AG04450 (cell line): Measurements from ENCODE around the gene CEP89. TPM values are rescaled to one million over a fixed set of nuclear protein-coding genes. Genes with fewer than 3 reads are reported as not detected.

ENCODE experiments used
- CTCF ChIA-PET: fragments of 300-600, 350-600 bp; formaldehyde crosslinking; extraction: SDS; loops from one replicate; lab custom pipeline; 2022; ENCODE audit warnings: antibody characterized with exemption, inconsistent platforms; lab: Charles Lee
- POLR2A ChIA-PET: fragments of 350-600 bp; formaldehyde crosslinking; extraction: SDS; loops from one replicate; lab custom pipeline; 2021; ENCODE audit warnings: antibody characterized with exemption, inconsistent platforms; lab: Yijun Ruan, JAX
- DNase-seq: peaks from one replicate; pipeline ENCODE4 v3.0.0-alpha.2; 2011; ENCODE audit warnings: low read depth, low spot score
- H3K27ac ChIP-seq: one replicate; pipeline ENCODE4 v1.5.1; 2012; ENCODE audit warnings: low read depth, low read length, control low read depth
- H3K27me3 ChIP-seq: one replicate; pipeline ENCODE4 v1.6.0; 2012; ENCODE audit warnings: low read length; ENCODE audit not compliant: control insufficient read depth, insufficient read depth
- H3K4me3 ChIP-seq: 2 replicates; pipeline ENCODE4 v1.5.1; 2011; ENCODE audit warnings: mild to moderate bottlenecking, low read depth, low read length, control low read depth
- H3K9me3 ChIP-seq: 2 replicates; pipeline ENCODE4 v1.5.1; 2012; ENCODE audit warnings: low read length; ENCODE audit not compliant: control insufficient read depth, insufficient read depth
- CTCF ChIP-seq: IDR thresholded peaks from 2 replicates; pipeline ENCODE4 v1.5.1; 2011; ENCODE audit warnings: low read depth, low read length, control low read depth, inconsistent platforms
- polyA plus RNA-seq: library from polyadenylated mRNA; depleted of rRNA; stranded (reverse); fragments of >200 nt; gene quantifications from 2 replicates; pipeline ENCODE4 v1.2.3, GENCODE V29; 2011

The CEP89 gene
- polyA plus RNA-seq, 1 experiment = 12.3 TPM

GRCh38 chr19:32876236-32876918 lies 95.4 kb downstream of the CEP89 start:
- H3K27ac ChIP-seq = no peak overlapping the region
- H3K9me3 ChIP-seq = no peaks in the 10 kb centered on the region
- no peaks in the 10 kb centered on the region for H3K27me3 ChIP-seq
- no peak for DNase-seq
- CTCF ChIA-PET = no interaction called here
- TF ChIP-seq CTCF = no peak
- no peak overlapping the region for H3K4me3 ChIP-seq
- POLR2A ChIA-PET = no interaction called here

- ChIA-PET POLR2A (no interaction called here), CTCF (no interaction called here)
- Histone ChIP-seq H3K9me3 (no peaks in the 10 kb centered on the region), H3K27ac (no peak overlapping the region), H3K4me3 (no peak overlapping the region), H3K27me3 (no peaks in the 10 kb centered on the region)
- no peak for DNase-seq
- TF ChIP-seq CTCF = no peak
Measured at GRCh38 chr19:32875428-32875827, 96.3 kb downstream of the CEP89 start.

GRCh38 chr19:32874605-32875004 lies 97.2 kb downstream of the CEP89 start:
- CTCF ChIA-PET = no interaction called here
- DNase-seq = no peak

GRCh38 chr19:32873247-32873959 lies 98.4 kb downstream of the CEP89 start:
- DNase-seq = no peak
- Histone ChIP-seq H3K9me3 (no peaks in the 10 kb centered on the region), H3K27me3 (no peaks in the 10 kb centered on the region), H3K27ac (no peak overlapping the region), H3K4me3 (no peak overlapping the region)
- TF ChIP-seq CTCF = no peak
- ChIA-PET CTCF (no interaction called here), POLR2A (no interaction called here)

More at GRCh38 chr19:32874605-32875004, 97.2 kb downstream of the CEP89 start:
- no peaks in the 10 kb centered on the region for H3K9me3 ChIP-seq
- no peak for TF ChIP-seq CTCF
- H3K4me3 ChIP-seq = no peak overlapping the region
- no peak overlapping the region for H3K27ac ChIP-seq
- POLR2A ChIA-PET = no interaction called here
- H3K27me3 ChIP-seq = no peaks in the 10 kb centered on the region

GRCh38 chr19:32872391-32872790 lies 99.4 kb downstream of the CEP89 start:
- no peaks in the 10 kb centered on the region for H3K9me3 ChIP-seq
- no peaks in the 10 kb centered on the region for H3K27me3 ChIP-seq
- H3K27ac ChIP-seq = no peak overlapping the region
- DNase-seq = no peak
- CTCF ChIA-PET = no interaction called here
- no peak for TF ChIP-seq CTCF
- POLR2A ChIA-PET = no interaction called here
- no peak overlapping the region for H3K4me3 ChIP-seq
